ENCODE results near the gene PNMA1.

GRCh38 chr14:73742520-73743238 lies 28.5 kb upstream of the PNMA1 start:
- no peak for TF ChIP-seq CTCF (IDR thresholded peaks at IDR 0.05)
- TF ChIP-seq POLR2A (IDR thresholded peaks at IDR 0.05), result no peak
